Activated CD8-positive, alpha-beta T cell treated with anti-CD3 and anti-CD28 coated beads for 36 hours (primary cell): ENCODE measurements around the gene SUPT3H. TPM values are rescaled to one million over a fixed set of nuclear protein-coding genes. Genes with fewer than 3 reads are reported as not detected.

Experiments
- ATAC-seq: fragments of 200-7000 bp; cut with Tn5 transposase; one replicate; pipeline ENCODE4 v1.10.0; 2021; ENCODE audit warnings: mild to moderate bottlenecking, moderate library complexity
- CTCF ChIA-PET: fragments of 350-600 bp; sonication (Branson Sonifier 250); formaldehyde crosslinking; loops from one replicate; lab custom pipeline; 2021; ENCODE audit warnings: antibody characterized with exemption; lab: Charles Lee
- POLR2A ChIA-PET: fragments of 350-600 bp; sonication (Branson Sonifier 250); formaldehyde crosslinking; loops from one replicate; lab custom pipeline; 2021; ENCODE audit warnings: antibody characterized with exemption; lab: Charles Lee
- DNase-seq: peaks from one replicate; pipeline ENCODE4 v3.0.0-alpha.2; 2020
- H3K27ac Mint-ChIP-seq: one replicate; pipeline ENCODE4 v1.8.0; 2021; ENCODE audit warnings: mild to moderate bottlenecking, mixed read lengths
- H3K27me3 Mint-ChIP-seq: one replicate; pipeline ENCODE4 v1.8.0; 2021; ENCODE audit warnings: mixed read lengths
- H3K36me3 Mint-ChIP-seq: one replicate; pipeline ENCODE4 v1.8.0; 2021; ENCODE audit warnings: low read depth, mixed read lengths
- H3K4me1 Mint-ChIP-seq: one replicate; pipeline ENCODE4 v1.8.0; 2021; ENCODE audit warnings: low read depth, mixed read lengths
- H3K4me3 Mint-ChIP-seq: one replicate; pipeline ENCODE4 v1.8.0; 2021; ENCODE audit warnings: mild to moderate bottlenecking, moderate library complexity, mixed read lengths
- H3K9me3 Mint-ChIP-seq: one replicate; pipeline ENCODE4 v1.8.0; 2021; ENCODE audit warnings: mixed read lengths
- intact Hi-C: fragments of 100-400 bp; cut with micrococcal nuclease; formaldehyde crosslinking; loops from one replicate; pipeline ENCODE4 v1.10.0; 2022
- total RNA-seq, 2 experiments: library from RNA; stranded (reverse); gene quantifications; one replicate each; pipeline ENCODE4 v1.2.3, GENCODE V29; 2021
- TF ChIP-seq, protein P1 (sequence below): fragments of 200-600 bp; IDR thresholded peaks from one replicate; pipeline ENCODE4 v1.8.0; 2022; ENCODE audit warnings: antibody characterized with exemption, mild to moderate bottlenecking

SUPT3H gene
- total RNA-seq, 2 experiments from 2014 or later, result 20.0 to 20.2 TPM

DNA sequence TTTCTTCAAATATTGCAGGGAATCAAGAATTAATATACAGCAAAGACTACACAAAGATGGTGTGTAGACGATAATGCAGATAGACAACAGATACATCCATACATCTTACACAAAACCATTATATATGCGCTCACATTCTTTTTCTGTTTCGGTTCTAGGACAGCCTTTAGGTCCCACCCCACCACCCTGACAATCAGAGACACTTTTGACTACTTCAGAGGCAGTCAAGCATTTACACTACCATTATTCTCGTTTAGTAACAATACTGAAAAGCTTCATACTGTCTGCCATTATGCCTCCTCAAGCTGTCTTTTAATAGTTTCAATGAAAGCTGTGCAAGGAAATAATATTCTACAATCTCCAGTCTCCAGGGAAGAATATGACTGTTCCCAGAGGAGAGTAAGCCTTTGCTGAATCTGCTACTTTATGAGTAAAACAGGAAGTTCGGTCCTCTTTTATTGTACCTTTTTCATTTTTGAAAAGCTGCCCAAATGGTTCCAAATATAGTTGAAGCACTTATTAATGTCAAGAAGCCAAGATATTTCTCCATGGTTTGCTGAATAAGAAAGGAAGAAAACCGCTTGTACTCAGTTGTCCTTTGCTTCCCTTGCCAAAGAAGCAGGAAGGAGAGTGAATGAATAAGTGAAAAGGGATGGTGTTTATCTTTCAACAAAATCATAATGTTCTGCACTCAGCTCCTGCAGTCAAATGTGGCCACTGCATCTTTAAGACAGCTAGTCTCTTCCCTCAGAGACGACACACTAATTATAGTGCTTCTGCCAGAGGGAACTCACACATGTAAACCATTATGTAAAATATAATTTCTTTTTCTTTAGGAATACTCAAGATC lies 521.9 kb downstream of the SUPT3H start:
- intact Hi-C loops, result no loop called here
- no peak overlapping the region for H3K27ac Mint-ChIP-seq
- no peak overlapping the region for H3K4me3 Mint-ChIP-seq
- TF ChIP-seq, protein P1, sequence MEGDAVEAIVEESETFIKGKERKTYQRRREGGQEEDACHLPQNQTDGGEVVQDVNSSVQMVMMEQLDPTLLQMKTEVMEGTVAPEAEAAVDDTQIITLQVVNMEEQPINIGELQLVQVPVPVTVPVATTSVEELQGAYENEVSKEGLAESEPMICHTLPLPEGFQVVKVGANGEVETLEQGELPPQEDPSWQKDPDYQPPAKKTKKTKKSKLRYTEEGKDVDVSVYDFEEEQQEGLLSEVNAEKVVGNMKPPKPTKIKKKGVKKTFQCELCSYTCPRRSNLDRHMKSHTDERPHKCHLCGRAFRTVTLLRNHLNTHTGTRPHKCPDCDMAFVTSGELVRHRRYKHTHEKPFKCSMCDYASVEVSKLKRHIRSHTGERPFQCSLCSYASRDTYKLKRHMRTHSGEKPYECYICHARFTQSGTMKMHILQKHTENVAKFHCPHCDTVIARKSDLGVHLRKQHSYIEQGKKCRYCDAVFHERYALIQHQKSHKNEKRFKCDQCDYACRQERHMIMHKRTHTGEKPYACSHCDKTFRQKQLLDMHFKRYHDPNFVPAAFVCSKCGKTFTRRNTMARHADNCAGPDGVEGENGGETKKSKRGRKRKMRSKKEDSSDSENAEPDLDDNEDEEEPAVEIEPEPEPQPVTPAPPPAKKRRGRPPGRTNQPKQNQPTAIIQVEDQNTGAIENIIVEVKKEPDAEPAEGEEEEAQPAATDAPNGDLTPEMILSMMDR, result no peak
- no peaks in the 10 kb centered on the region for H3K27me3 Mint-ChIP-seq
- H3K4me1 Mint-ChIP-seq, result peaks cover 38% of the 10 kb centered on the region
- ChIA-PET CTCF (interaction anchor here (1.6 to 1.9 kb wide), 2 partner anchors 9 to 380 kb away, joined by 4 to 8 read pairs; no protein-coding TSS in a partner anchor), POLR2A (no interaction called here)
- no peaks in the 10 kb centered on the region for H3K9me3 Mint-ChIP-seq
- H3K36me3 Mint-ChIP-seq, result no peaks in the 10 kb centered on the region
- no peak for DNase-seq
- ATAC-seq, result no peak

DNA sequence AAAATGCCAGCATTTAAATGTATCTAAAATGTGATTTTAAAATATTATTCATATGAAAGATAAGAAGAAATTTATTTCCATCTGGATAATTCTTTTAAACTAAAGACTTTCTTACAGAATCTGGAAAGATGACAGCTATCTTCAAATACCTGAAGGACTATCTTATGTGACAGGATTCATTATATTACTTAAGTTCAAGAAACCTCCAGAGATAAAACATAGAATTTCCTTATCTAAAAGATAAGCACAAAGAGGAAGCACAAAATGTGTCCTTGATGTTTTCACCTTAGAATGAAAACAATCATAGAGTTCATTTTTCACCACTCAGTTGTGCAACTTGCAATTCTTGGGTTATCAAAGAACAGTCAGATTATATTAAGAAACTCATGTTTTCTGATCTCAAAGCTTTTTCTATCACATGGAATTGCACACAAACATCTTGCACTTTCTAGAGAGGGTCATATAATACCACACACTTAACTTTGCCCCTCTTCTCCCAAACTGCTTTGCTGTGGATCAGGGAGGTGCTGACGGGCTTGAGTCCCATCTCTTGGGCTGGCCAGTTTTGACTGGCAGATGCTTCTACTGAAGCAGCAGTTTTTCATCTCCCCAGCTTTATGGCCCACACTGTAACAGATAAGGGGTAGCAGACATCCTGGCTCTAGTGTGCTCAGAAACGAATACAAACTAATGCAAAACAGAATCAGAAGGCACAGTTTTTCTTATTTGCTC lies 522.9 kb downstream of the SUPT3H start:
- ATAC-seq, result no peak
- ChIA-PET CTCF (interaction anchor here (1.6 kb wide), 1 partner anchor 379 kb away, joined by 4 read pairs; no protein-coding TSS in a partner anchor), POLR2A (no interaction called here)
- no peak for DNase-seq
- H3K4me1 Mint-ChIP-seq, result peaks cover 41% of the 10 kb centered on the region
- H3K27me3 Mint-ChIP-seq, result no peaks in the 10 kb centered on the region
- H3K9me3 Mint-ChIP-seq, result no peaks in the 10 kb centered on the region
- H3K4me3 Mint-ChIP-seq, result no peak overlapping the region
- H3K36me3 Mint-ChIP-seq, result no peaks in the 10 kb centered on the region
- TF ChIP-seq, protein P1, result no peak
- no peak overlapping the region for H3K27ac Mint-ChIP-seq
- intact Hi-C loops, result no loop called here

DNA sequence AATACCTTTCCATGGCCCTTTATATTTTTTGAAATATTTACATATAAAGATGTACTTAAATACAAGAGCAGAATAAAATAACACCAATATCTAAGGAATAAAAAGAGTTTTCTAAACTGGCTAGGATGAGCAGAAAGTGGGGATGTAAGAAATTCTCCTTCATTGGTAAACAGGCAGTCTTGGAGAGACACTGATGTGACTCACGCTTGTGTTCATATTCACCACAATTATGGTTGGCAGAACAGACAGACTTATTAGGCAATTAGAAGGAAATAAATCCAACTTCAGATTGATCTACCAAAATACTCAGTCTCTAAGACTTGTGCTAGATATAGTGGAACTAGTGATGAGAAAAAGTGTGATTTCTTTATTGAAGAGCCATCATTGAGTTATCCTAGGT lies 526.6 kb downstream of the SUPT3H start:
- Mint-ChIP-seq H3K4me1 (peaks cover 28% of the 10 kb centered on the region), H3K4me3 (no peak overlapping the region), H3K36me3 (peaks cover 3% of the 10 kb centered on the region), H3K9me3 (peaks cover 1% of the 10 kb centered on the region), H3K27me3 (no peaks in the 10 kb centered on the region), H3K27ac (no peak overlapping the region)
- intact Hi-C loops, result no loop called here
- ChIA-PET CTCF (no interaction called here), POLR2A (no interaction called here)
- TF ChIP-seq, protein P1, result no peak
- no peak for DNase-seq
- ATAC-seq, result no peak

DNA sequence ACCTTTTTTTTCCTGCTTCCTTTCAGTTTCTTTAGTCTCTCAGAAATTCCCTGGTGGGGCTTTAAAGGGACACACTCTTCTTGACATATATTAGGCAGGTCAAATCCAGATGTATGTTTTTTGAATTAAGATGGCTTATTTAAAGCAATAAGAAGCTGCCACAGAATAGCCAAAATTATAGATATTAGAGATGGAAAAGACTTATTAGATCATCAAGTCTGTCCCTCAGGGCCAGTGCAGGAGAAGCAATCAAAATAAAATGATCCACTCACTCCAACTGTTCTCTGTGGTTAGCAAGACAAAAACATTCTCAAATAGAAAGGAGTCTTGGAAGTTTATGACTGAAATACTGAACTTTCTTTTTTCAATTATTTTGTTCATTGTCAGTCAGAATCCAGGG lies 527.4 kb downstream of the SUPT3H start:
- Mint-ChIP-seq H3K4me1 (peaks cover 21% of the 10 kb centered on the region), H3K27me3 (no peaks in the 10 kb centered on the region), H3K9me3 (peaks cover 1% of the 10 kb centered on the region), H3K36me3 (peaks cover 3% of the 10 kb centered on the region), H3K27ac (no peak overlapping the region), H3K4me3 (no peak overlapping the region)
- DNase-seq (no peak), ATAC-seq (no peak)
- intact Hi-C loops, result no loop called here
- ChIA-PET CTCF (no interaction called here), POLR2A (no interaction called here)
- TF ChIP-seq, protein P1, result no peak

DNA sequence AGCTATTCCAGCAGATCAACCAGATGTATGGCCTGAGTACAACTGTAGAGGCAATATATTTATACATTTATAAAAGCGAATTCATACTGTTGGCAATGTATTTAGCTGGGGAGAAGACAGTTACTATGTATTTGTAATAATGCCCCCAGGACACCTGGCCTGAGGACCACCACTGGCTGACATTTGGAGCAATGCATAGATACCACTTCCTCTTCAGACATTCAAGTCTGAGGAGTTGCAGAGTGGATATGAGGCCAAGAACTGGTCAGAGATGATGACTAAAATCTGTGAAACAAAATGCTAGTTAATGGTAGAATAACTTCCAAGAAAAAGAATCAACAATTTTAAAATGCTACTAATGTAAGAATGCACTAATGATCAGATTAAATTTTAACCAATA lies 527.9 kb downstream of the SUPT3H start:
- TF ChIP-seq, protein P1, result no peak
- intact Hi-C loops, result no loop called here
- Mint-ChIP-seq H3K4me3 (no peak overlapping the region), H3K9me3 (peaks cover 1% of the 10 kb centered on the region), H3K27me3 (no peaks in the 10 kb centered on the region), H3K36me3 (peaks cover 3% of the 10 kb centered on the region), H3K27ac (no peak overlapping the region), H3K4me1 (peaks cover 17% of the 10 kb centered on the region)
- ChIA-PET POLR2A (no interaction called here), CTCF (no interaction called here)
- ATAC-seq (no peak), DNase-seq (no peak)
